IMR-90 (cell line): Measurements from ENCODE around the gene IL15RA. TPM values are rescaled to one million over a fixed set of nuclear protein-coding genes. Genes with fewer than 3 reads are reported as not detected.

Experiments used
- ATAC-seq: fragments of 200-7000 bp; cut with Tn5 transposase; 2 replicates; pipeline ENCODE4 v1.9.1; 2020; ENCODE audit warnings: low read depth, mild to moderate bottlenecking, moderate library complexity
- BruUV-seq: library from RNA; stranded (reverse); fragments of 400-500 nt; replicated peaks from 2 replicates; lab custom pipeline; 2021; lab: Mats Ljungman, UMichigan
- CTCF ChIA-PET: fragments of 300-600 bp; formaldehyde crosslinking; extraction: SDS; loops from one replicate; lab custom pipeline; 2021; ENCODE audit warnings: antibody characterized with exemption; lab: Yijun Ruan, JAX
- POLR2A ChIA-PET: fragments of 300-600 bp; sonication (Branson Sonifier 250); formaldehyde crosslinking; loops from one replicate; lab custom pipeline; 2022; ENCODE audit warnings: antibody characterized with exemption; ENCODE audit not compliant: unreplicated experiment; lab: Charles Lee
- DNase-seq: peaks from one replicate; pipeline ENCODE4 v3.0.0; 2013
- H2AFZ ChIP-seq: replicated peaks from 2 replicates; pipeline ENCODE3; 2013; ENCODE audit warnings: low read length, mild to moderate bottlenecking; ENCODE audit not compliant: poor library complexity
- H2AK5ac ChIP-seq: 2 replicates; pipeline ENCODE4 v1.6.1; 2013; ENCODE audit warnings: low read depth, low read length, inconsistent platforms
- H2AK9ac ChIP-seq: replicated peaks from 2 replicates; pipeline ENCODE3; 2013; ENCODE audit warnings: mild to moderate bottlenecking, low read depth, low read length, moderate library complexity; ENCODE audit not compliant: poor library complexity
- H2BK120ac ChIP-seq: 2 replicates; pipeline ENCODE4 v1.6.1; 2013; ENCODE audit warnings: low read depth, low read length, inconsistent platforms
- H2BK15ac ChIP-seq: 3 replicates; pipeline ENCODE4 v1.6.1; 2013; ENCODE audit warnings: low read depth, low read length, inconsistent platforms
- H2BK20ac ChIP-seq: 2 replicates; pipeline ENCODE4 v1.6.1; 2013; ENCODE audit warnings: low read depth, mild to moderate bottlenecking, inconsistent platforms, low read length, moderate library complexity
- H2BK5ac ChIP-seq: 2 replicates; pipeline ENCODE4 v1.6.1; 2013; ENCODE audit warnings: mild to moderate bottlenecking, low read depth, low read length, inconsistent platforms; ENCODE audit not compliant: poor library complexity, severe bottlenecking
- H3K14ac ChIP-seq: replicated peaks from 2 replicates; pipeline ENCODE4 v1.6.1; 2013; ENCODE audit warnings: low read depth, low read length, inconsistent platforms
- H3K18ac ChIP-seq: 2 replicates; pipeline ENCODE4 v1.6.1; 2013; ENCODE audit warnings: low read depth, low read length, control low read depth
- H3K23ac ChIP-seq: 2 replicates; pipeline ENCODE4 v1.6.1; 2013; ENCODE audit warnings: low read depth, low read length, inconsistent platforms
- H3K27ac ChIP-seq: 2 replicates; pipeline ENCODE4 v1.5.1; 2013; ENCODE audit warnings: mild to moderate bottlenecking, control low read depth, low read length; ENCODE audit not compliant: insufficient read depth
- H3K27me3 ChIP-seq: 2 replicates; pipeline ENCODE4 v1.6.1; 2013; ENCODE audit warnings: low read length; ENCODE audit not compliant: control insufficient read depth, insufficient read depth
- H3K36me3 ChIP-seq: 2 replicates; pipeline ENCODE4 v1.6.1; 2013; ENCODE audit warnings: low read length, mixed read lengths; ENCODE audit not compliant: control insufficient read depth, insufficient read depth
- H3K4ac ChIP-seq: 2 replicates; pipeline ENCODE4 v1.6.1; 2013; ENCODE audit warnings: low read depth, low read length, inconsistent platforms
- H3K4me1 ChIP-seq: 2 replicates; pipeline ENCODE4 v1.6.1; 2013; ENCODE audit warnings: low read length, mixed read lengths; ENCODE audit not compliant: control insufficient read depth, insufficient read depth
- H3K4me2 ChIP-seq: 2 replicates; pipeline ENCODE4 v1.6.1; 2013; ENCODE audit warnings: low read depth, mild to moderate bottlenecking, control low read depth, low read length, moderate library complexity
- H3K4me3 ChIP-seq: 2 replicates; pipeline ENCODE4 v1.5.1; 2013; ENCODE audit warnings: low read depth, mild to moderate bottlenecking, control low read depth, low read length, moderate library complexity; ENCODE audit not compliant: insufficient read depth
- H3K56ac ChIP-seq: 2 replicates; pipeline ENCODE4 v1.6.1; 2013; ENCODE audit warnings: low read length, inconsistent platforms; ENCODE audit not compliant: insufficient read depth; ENCODE audit errors: extremely low read depth
- H3K79me1 ChIP-seq, 2 experiments: 2 replicates each; pipeline ENCODE4 v1.6.1; 2013; ENCODE audit warnings: low read length in 2 of 2, inconsistent platforms in 1 of 2, low read depth in 1 of 2
- H3K9ac ChIP-seq: 2 replicates; pipeline ENCODE4 v1.6.1; 2013; ENCODE audit warnings: low read depth, low read length, control low read depth
- H3K9me1 ChIP-seq: 2 replicates; pipeline ENCODE4 v1.6.1; 2013; ENCODE audit warnings: low read length, inconsistent platforms; ENCODE audit not compliant: insufficient read depth
- H3K9me3 ChIP-seq: 2 replicates; pipeline ENCODE4 v1.6.1; 2013; ENCODE audit warnings: low read length; ENCODE audit not compliant: control insufficient read depth, insufficient read depth
- H4K20me1 ChIP-seq: 2 replicates; pipeline ENCODE4 v1.6.1; 2013; ENCODE audit warnings: low read length, inconsistent platforms; ENCODE audit not compliant: insufficient read depth
- H4K5ac ChIP-seq: 2 replicates; pipeline ENCODE4 v1.6.1; 2013; ENCODE audit warnings: mild to moderate bottlenecking, low read depth, low read length, control low read depth
- H4K8ac ChIP-seq, 2 experiments: 2 replicates each; pipeline ENCODE4 v1.6.1; 2013; ENCODE audit warnings: low read depth in 2 of 2, low read length in 2 of 2, control low read depth in 1 of 2, inconsistent platforms in 1 of 2
- H4K91ac ChIP-seq: 2 replicates; pipeline ENCODE4 v1.6.1; 2013; ENCODE audit warnings: low read depth, low read length, inconsistent platforms; ENCODE audit not compliant: insufficient read depth
- CEBPB ChIP-seq: IDR thresholded peaks from 2 replicates; pipeline ENCODE4 v1.6.1; 2012; ENCODE audit warnings: low read depth, low read length, improper control_type of control experiment
- CHD1 ChIP-seq: IDR thresholded peaks from 2 replicates; pipeline ENCODE4 v1.6.1; 2012; ENCODE audit warnings: low read depth, low read length, improper control_type of control experiment
- MAZ ChIP-seq: IDR thresholded peaks from 2 replicates; pipeline ENCODE4 v1.6.1; 2012; ENCODE audit warnings: low read depth, mild to moderate bottlenecking, low read length, improper control_type of control experiment, moderate library complexity, borderline replicate concordance
- RAD21 ChIP-seq: IDR thresholded peaks from 2 replicates; pipeline ENCODE4 v1.6.1; 2012; ENCODE audit warnings: low read length, improper control_type of control experiment
- RFX5 ChIP-seq: IDR thresholded peaks from 2 replicates; pipeline ENCODE4 v1.8.0; 2012; ENCODE audit warnings: low read depth, mild to moderate bottlenecking, low read length, moderate library complexity
- SMC3 ChIP-seq: fragments of 150-350 bp; IDR thresholded peaks from 2 replicates; pipeline ENCODE4 v1.6.1; 2016; ENCODE audit warnings: low read depth, mild to moderate bottlenecking, antibody characterized with exemption, low read length, moderate library complexity
- WGBS, 2 experiments: methylation state at CpG; one replicate each; pipeline versions ENCODE4 v1.1.5 to v1.1.7; 2013; ENCODE audit warnings: missing lambda C conversion rate in 2 of 2; ENCODE audit not compliant: insufficient read length in 1 of 2; ENCODE audit errors: extremely low coverage in 2 of 2; 5-methylcytosine and 5-hydroxymethylcytosine counted together
- dilution Hi-C: fragments of 300-500 bp; cut with HindIII; formaldehyde crosslinking; loops from one replicate; pipeline ENCODE4 v1.14.3; 2018; ENCODE audit warnings: low sequenced_read_pairs; ENCODE audit not compliant: unreplicated experiment
- in situ Hi-C: fragments of 300-500 bp; cut with MboI; formaldehyde crosslinking; loops from 3 replicates; pipeline ENCODE4 v1.14.3; 2019; ENCODE audit warnings: low sequenced_read_pairs, inconsistent platforms, mixed read lengths
- intact Hi-C: fragments of 100-400 bp; cut with micrococcal nuclease; formaldehyde crosslinking; loops from 2 replicates; pipeline ENCODE4 v1.10.0; 2022
- polyA plus RNA-seq, 3 experiments: library from polyadenylated mRNA; depleted of rRNA; stranded (reverse); fragments of >200 nt; gene quantifications; 2 replicates each; pipeline ENCODE4 v1.2.3, GENCODE V29; 2012; ENCODE audit warnings: low replicate concordance in 1 of 3
- total RNA-seq: library from RNA; depleted of rRNA; stranded (reverse); fragments of >200 nt; gene quantifications from 2 replicates; pipeline ENCODE4 v1.2.3, GENCODE V29; 2012
- TF ChIP-seq, protein P1 (sequence below): conservative IDR thresholded peaks from 2 replicates; pipeline ENCODE4 v1.5.1; 2012; ENCODE audit warnings: mild to moderate bottlenecking, low read depth, low read length, improper control_type of control experiment

Gene IL15RA
- total and polyA plus RNA-seq, 2 of the 4 experiments (the other 2 are of a cell fraction) = 2.0 to 7.6 TPM

DNA sequence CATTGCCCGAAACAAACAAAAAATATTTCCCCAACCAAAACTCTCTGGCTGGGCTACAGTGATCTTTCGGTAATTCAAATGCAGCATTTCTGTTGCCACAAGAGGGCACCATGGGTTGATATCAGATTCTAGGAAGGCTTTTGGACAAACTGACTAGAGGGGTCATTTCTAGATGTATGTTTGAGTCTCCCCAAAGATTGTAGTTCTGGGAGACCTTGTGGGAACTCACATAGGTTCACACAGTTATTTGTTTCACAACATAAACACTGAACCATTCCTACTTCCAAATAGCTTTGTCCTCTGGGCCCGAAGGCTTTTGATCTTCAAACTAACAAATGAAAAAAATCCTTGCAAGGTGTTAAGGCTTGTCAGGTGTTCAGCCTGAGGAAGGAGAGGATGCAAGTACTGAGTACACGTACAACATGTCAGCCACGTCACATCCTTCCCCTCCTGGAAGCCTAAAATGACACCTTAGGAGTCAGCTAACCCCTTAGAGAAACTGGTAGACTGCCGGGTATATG lies 37.0 kb upstream of the IL15RA start:
- Histone ChIP-seq H3K4me3 (no peak overlapping the region), H3K27me3 (peaks cover 11% of the 10 kb centered on the region), H4K91ac (no peak overlapping the region), H3K9ac (no peak overlapping the region), H3K18ac (no peak overlapping the region), H3K9me1 (no peaks in the 10 kb centered on the region), H2AK9ac (no peak overlapping the region), H3K36me3 (no peaks in the 10 kb centered on the region), H3K4me2 (no peak overlapping the region), H3K27ac (no peak overlapping the region), H2BK20ac (no peak overlapping the region), H3K4me1 (peaks cover 4% of the 10 kb centered on the region), H2BK15ac (no peak overlapping the region), H3K14ac (no peak overlapping the region), H3K56ac (no peak overlapping the region), H3K79me1 (no peaks in the 10 kb centered on the region), H3K9me3 (no peaks in the 10 kb centered on the region), H2AFZ (no peak overlapping the region), H4K5ac (no peak overlapping the region), H2AK5ac (no peak overlapping the region; the same call in 1 of the 2 replicates), H4K8ac (no peak overlapping the region), H2BK120ac (no peak overlapping the region), H4K20me1 (no peaks in the 10 kb centered on the region), H3K4ac (no peak overlapping the region), H3K23ac (no peak overlapping the region), H2BK5ac (no peak overlapping the region)
- DNase-seq (peak; percentile 42), ATAC-seq (peak; percentile 75)
- TF ChIP-seq CHD1 = no peak
- peak; percentile 60 for TF ChIP-seq RAD21
- TF ChIP-seq, protein P1, sequence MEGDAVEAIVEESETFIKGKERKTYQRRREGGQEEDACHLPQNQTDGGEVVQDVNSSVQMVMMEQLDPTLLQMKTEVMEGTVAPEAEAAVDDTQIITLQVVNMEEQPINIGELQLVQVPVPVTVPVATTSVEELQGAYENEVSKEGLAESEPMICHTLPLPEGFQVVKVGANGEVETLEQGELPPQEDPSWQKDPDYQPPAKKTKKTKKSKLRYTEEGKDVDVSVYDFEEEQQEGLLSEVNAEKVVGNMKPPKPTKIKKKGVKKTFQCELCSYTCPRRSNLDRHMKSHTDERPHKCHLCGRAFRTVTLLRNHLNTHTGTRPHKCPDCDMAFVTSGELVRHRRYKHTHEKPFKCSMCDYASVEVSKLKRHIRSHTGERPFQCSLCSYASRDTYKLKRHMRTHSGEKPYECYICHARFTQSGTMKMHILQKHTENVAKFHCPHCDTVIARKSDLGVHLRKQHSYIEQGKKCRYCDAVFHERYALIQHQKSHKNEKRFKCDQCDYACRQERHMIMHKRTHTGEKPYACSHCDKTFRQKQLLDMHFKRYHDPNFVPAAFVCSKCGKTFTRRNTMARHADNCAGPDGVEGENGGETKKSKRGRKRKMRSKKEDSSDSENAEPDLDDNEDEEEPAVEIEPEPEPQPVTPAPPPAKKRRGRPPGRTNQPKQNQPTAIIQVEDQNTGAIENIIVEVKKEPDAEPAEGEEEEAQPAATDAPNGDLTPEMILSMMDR = peak; percentile 68
- TF ChIP-seq RFX5 = no peak
- TF ChIP-seq MAZ = no peak
- TF ChIP-seq SMC3 = peak; percentile 57
- no peak for TF ChIP-seq CEBPB
- in situ Hi-C loops = no loop called here
- POLR2A ChIA-PET = interaction anchor here (0.9 kb wide), 1 partner anchor 274 kb away, joined by 5 read pairs; no protein-coding TSS in a partner anchor
- CTCF ChIA-PET = interaction anchor here (0.5 to 1.5 kb wide), 3 partner anchors 42 to 387 kb away, joined by 3 to 10 read pairs (median 6); no protein-coding TSS in a partner anchor
- dilution Hi-C loops = no loop called here
- intact Hi-C loops = loop anchor here (1.0 to 2.0 kb wide), 4 partner anchors 38 to 387 kb away; partner anchors contain the start of genes IL15RA and RBM17
- no TSS peak for BruUV-seq
- WGBS, 2 experiments = no CpG with 5 or more reads among the region's 6 CpGs
